ENCODE data around the gene HDAC4.

DNA sequence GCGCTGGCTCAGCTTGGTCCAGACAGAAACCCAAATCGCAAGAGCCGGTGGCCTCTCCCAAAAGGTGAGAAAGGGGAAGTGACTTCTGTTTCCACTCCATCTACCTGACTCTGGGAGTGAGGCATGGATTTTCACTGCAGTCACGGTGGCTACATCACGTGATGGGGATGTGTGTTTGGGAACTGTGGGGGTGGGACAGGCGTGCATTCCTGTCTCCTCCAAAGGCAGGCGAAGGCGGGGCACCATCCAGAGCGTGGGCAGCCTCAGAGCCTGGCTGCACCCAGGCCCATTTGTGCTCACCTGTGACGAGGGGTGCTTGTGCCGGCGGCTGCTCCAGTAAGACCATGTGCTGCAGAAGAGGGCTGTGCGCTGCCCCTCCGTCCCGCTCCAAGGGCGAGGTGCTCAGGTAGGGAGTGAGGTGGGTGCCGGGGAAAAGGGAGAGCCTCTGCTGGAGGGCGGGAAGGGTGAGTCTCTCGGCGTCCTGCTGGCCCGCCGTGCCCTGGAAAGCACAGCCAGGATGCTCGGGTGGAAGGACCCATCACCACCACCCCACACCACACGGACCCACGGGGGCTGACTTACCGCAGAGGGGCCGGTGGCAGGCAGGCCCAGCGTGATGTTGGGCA, 266.8 kb downstream of the HDAC4 start:
- TF ChIP-seq CTCF (IDR thresholded peaks at IDR 0.05) (no peak), POLR2A (IDR thresholded peaks at IDR 0.05) (no peak), POLR2AphosphoS5 (IDR thresholded peaks at IDR 0.05) (no peak)
